ENCODE measurements around the gene CDCP1.

GRCh38 chr3:45164056-45164455 is 17.9 kb upstream of the CDCP1 start:
- TF ChIP-seq, protein P1, sequence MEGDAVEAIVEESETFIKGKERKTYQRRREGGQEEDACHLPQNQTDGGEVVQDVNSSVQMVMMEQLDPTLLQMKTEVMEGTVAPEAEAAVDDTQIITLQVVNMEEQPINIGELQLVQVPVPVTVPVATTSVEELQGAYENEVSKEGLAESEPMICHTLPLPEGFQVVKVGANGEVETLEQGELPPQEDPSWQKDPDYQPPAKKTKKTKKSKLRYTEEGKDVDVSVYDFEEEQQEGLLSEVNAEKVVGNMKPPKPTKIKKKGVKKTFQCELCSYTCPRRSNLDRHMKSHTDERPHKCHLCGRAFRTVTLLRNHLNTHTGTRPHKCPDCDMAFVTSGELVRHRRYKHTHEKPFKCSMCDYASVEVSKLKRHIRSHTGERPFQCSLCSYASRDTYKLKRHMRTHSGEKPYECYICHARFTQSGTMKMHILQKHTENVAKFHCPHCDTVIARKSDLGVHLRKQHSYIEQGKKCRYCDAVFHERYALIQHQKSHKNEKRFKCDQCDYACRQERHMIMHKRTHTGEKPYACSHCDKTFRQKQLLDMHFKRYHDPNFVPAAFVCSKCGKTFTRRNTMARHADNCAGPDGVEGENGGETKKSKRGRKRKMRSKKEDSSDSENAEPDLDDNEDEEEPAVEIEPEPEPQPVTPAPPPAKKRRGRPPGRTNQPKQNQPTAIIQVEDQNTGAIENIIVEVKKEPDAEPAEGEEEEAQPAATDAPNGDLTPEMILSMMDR (IDR thresholded peaks at IDR 0.05; ENCODE audit: insufficient read depth, low read length, poor library complexity, severe bottlenecking), result no peak
- TF ChIP-seq EZH2phosphoT487 (conservative IDR thresholded peaks at IDR 0.05; ENCODE audit: low read length), result no peak
